Transverse colon (tissue), 4 donors: Measurements from ENCODE around the gene STAG1. TPM values are rescaled to one million over a fixed set of nuclear protein-coding genes. Genes with fewer than 3 reads are reported as not detected.
"Not testable (repeated sequence)": the region's sequence is repeated elsewhere in the genome, so short reads cannot be mapped to it uniquely, and the experiment has no call there.

Experiments
- DNase-seq: peaks from one replicate; pipeline ENCODE4 v3.0.0-alpha.2; 2019
- H3K27ac ChIP-seq, 4 donors: fragments of 200-600 bp; sonication (generic); 2 replicates each; pipeline ENCODE4 v1.5.1; 2016 to 2018; ENCODE audit warnings: inconsistent platforms in 4 of 4
- H3K27me3 ChIP-seq: fragments of 200-600 bp; sonication (generic); 2 replicates; pipeline ENCODE4 v1.5.1; 2017; ENCODE audit warnings: inconsistent platforms
- H3K36me3 ChIP-seq, 4 donors: fragments of 200-600 bp; sonication (generic); 2 replicates each; pipeline ENCODE4 v1.5.1; 2017 to 2019; ENCODE audit warnings: inconsistent platforms in 4 of 4
- H3K4me1 ChIP-seq, 4 donors: fragments of 200-600 bp; sonication (generic); 2 replicates each; pipeline ENCODE4 v1.5.1; 2017 to 2020; ENCODE audit warnings: inconsistent platforms in 4 of 4
- H3K4me3 ChIP-seq, 4 donors: fragments of 200-600 bp; sonication (generic); 1 replicate in 1 of 4; 2 replicates in 3 of 4; pipeline versions ENCODE4 v1.5.1 to v1.6.1; 2017 to 2019; ENCODE audit warnings: inconsistent platforms in 4 of 4
- H3K9me3 ChIP-seq, 2 donors: fragments of 200-600 bp; sonication (generic); 2 replicates each; pipeline ENCODE4 v1.5.1; 2017 to 2019; ENCODE audit warnings: inconsistent platforms in 2 of 2
- CTCF ChIP-seq, 5 experiments: fragments of 200-600 bp in 3 of 5; fragments of 450-650 bp in 2 of 5; sonication (generic) in 3 of 5; IDR thresholded peaks; 1 replicate in 2 of 5; 2 replicates in 3 of 5; pipeline ENCODE4 v1.5.1; 2016 to 2017; ENCODE audit warnings: antibody characterized with exemption in 5 of 5, inconsistent platforms in 3 of 5, mild to moderate bottlenecking in 2 of 5, moderate library complexity in 1 of 5
- EP300 ChIP-seq: sonication (generic); formaldehyde crosslinking; IDR thresholded peaks from one replicate; pipeline ENCODE4 v1.6.1; 2017; ENCODE audit warnings: antibody characterized with exemption, low read depth
- POLR2A ChIP-seq: fragments of 450-650 bp; IDR thresholded peaks from one replicate; pipeline ENCODE4 v1.6.1; 2016; ENCODE audit warnings: antibody characterized with exemption, mild to moderate bottlenecking, moderate library complexity
- POLR2AphosphoS5 ChIP-seq, 3 donors: sonication (generic); formaldehyde crosslinking; IDR thresholded peaks; one replicate each; pipeline ENCODE4 v1.6.1; 2016; ENCODE audit warnings: antibody characterized with exemption in 3 of 3
- WGBS, 2 donors: methylation state at CpG; one replicate each; pipeline ENCODE4 v1.1.5; 2018; ENCODE audit warnings: low coverage in 1 of 2; 5-methylcytosine and 5-hydroxymethylcytosine counted together
- in situ Hi-C, 4 donors: fragments of 200-750 bp; cut with MboI; loops; one replicate each; pipeline versions ENCODE4 v1.15.0 to v1.15.1; 2017; ENCODE audit warnings: low sequenced_read_pairs in 3 of 4, low pct_ligation_motif_present in 1 of 4, low pct_unique_long_range_greater_than_20kb in 1 of 4
- intact Hi-C: fragments of 100-400 bp; cut with DNase I; formaldehyde crosslinking; loops from one replicate; pipeline ENCODE4 v1.15.1; 2023; ENCODE audit warnings: low total_unique reads
- total RNA-seq, 4 donors: library from RNA; depleted of rRNA; stranded (reverse); fragments of >200 nt; gene quantifications; one replicate each; pipeline ENCODE4 v1.1.0, GENCODE V29; 2016

Gene STAG1
- total RNA-seq, 4 donors from 2014 or later, result 14.5 to 57.2 (median 42.2) TPM

GRCh38 chr3:136645915-136646314 lies 106.3 kb downstream of the STAG1 start:
- intact Hi-C loops, result no loop called here
- Histone ChIP-seq H3K27ac (no peak overlapping the region), H3K9me3 (no peaks in the 10 kb centered on the region), H3K4me3 (no peak overlapping the region), H3K4me1 (no peaks in the 10 kb centered on the region), H3K36me3 (no peaks in the 10 kb centered on the region), H3K27me3 (no peaks in the 10 kb centered on the region)
- no peak for DNase-seq
- in situ Hi-C loops, result no loop called here
- 85 to 100% methylated on average over 2 of the region's 2 CpGs for WGBS, 2 donors
- TF ChIP-seq EP300 (no peak), POLR2AphosphoS5 (IDR thresholded peaks at IDR 0.05) (no peak), POLR2A (no peak), CTCF (IDR thresholded peaks at IDR 0.05) (no peak)

GRCh38 chr3:136644212-136644611 lies 108.0 kb downstream of the STAG1 start:
- no peak for DNase-seq
- Histone ChIP-seq H3K36me3 (no peaks in the 10 kb centered on the region), H3K27ac (no peak overlapping the region), H3K9me3 (no peaks in the 10 kb centered on the region), H3K4me3 (no peak overlapping the region), H3K27me3 (no peaks in the 10 kb centered on the region), H3K4me1 (no peaks in the 10 kb centered on the region)
- intact Hi-C loops (no loop called here), in situ Hi-C loops (no loop called here)
- no peak for TF ChIP-seq POLR2AphosphoS5 (IDR thresholded peaks at IDR 0.05)
- no peak for TF ChIP-seq POLR2A
- 58 to 92% methylated on average over 1 of the region's 1 CpG for WGBS, 2 donors

- 93 to 100% methylated on average over 2 of the region's 2 CpGs for WGBS, 2 donors
- DNase-seq, H3K27me3 ChIP-seq, H3K36me3 ChIP-seq, H3K4me3 ChIP-seq, intact Hi-C loops, H3K9me3 ChIP-seq, H3K27ac ChIP-seq, in situ Hi-C loops, H3K4me1 ChIP-seq: not testable (repeated sequence)
Observed at GRCh38 chr3:136643380-136643779, 108.8 kb downstream of the STAG1 start.

- no peaks in the 10 kb centered on the region for H3K4me1 ChIP-seq
- no peak for DNase-seq
- no peaks in the 10 kb centered on the region for H3K27me3 ChIP-seq
- H3K27ac ChIP-seq, result no peak overlapping the region
- WGBS, 2 donors, result 88 to 94% methylated on average over 1 of the region's 1 CpG
- intact Hi-C loops (no loop called here), in situ Hi-C loops (no loop called here)
- H3K9me3 ChIP-seq, result no peaks in the 10 kb centered on the region
- H3K36me3 ChIP-seq, result no peaks in the 10 kb centered on the region
- no peak for TF ChIP-seq POLR2AphosphoS5 (IDR thresholded peaks at IDR 0.05)
- H3K4me3 ChIP-seq, result no peak overlapping the region
Observed at GRCh38 chr3:136642711-136643110, 109.5 kb downstream of the STAG1 start.

- Histone ChIP-seq H3K27me3 (no peaks in the 10 kb centered on the region), H3K27ac (no peak overlapping the region), H3K4me3 (no peak overlapping the region), H3K9me3 (no peaks in the 10 kb centered on the region), H3K4me1 (peaks cover 0 to 4% (median 2%) of the 10 kb centered on the region in 4 donors), H3K36me3 (no peaks in the 10 kb centered on the region)
- in situ Hi-C loops (no loop called here), intact Hi-C loops (no loop called here)
- no peak for DNase-seq
- 86 to 97% methylated on average over 1 of the region's 1 CpG for WGBS, 2 donors
- TF ChIP-seq EP300 (no peak), POLR2A (no peak), CTCF (IDR thresholded peaks at IDR 0.05) (no peak), POLR2AphosphoS5 (IDR thresholded peaks at IDR 0.05) (no peak)
Observed at GRCh38 chr3:136639069-136639468, 113.1 kb downstream of the STAG1 start.

GRCh38 chr3:136637176-136637575 lies 115.0 kb downstream of the STAG1 start:
- in situ Hi-C loops, result no loop called here
- TF ChIP-seq POLR2A, result no peak
- no peak for TF ChIP-seq POLR2AphosphoS5 (IDR thresholded peaks at IDR 0.05)
- no peak for TF ChIP-seq CTCF (IDR thresholded peaks at IDR 0.05)
- TF ChIP-seq EP300, result no peak
- WGBS, 2 donors, result 71 to 74% methylated on average over 2 of the region's 2 CpGs

More at GRCh38 chr3:136637176-136637575, 115.0 kb downstream of the STAG1 start:
- DNase-seq, result no peak
- H3K4me1 ChIP-seq, result peaks cover 0 to 14% (median 11%) of the 10 kb centered on the region in 4 donors
- intact Hi-C loops, result no loop called here
- H3K9me3 ChIP-seq, result no peaks in the 10 kb centered on the region
- no peaks in the 10 kb centered on the region for H3K27me3 ChIP-seq
- no peaks in the 10 kb centered on the region for H3K36me3 ChIP-seq
- no peak overlapping the region for H3K27ac ChIP-seq
- H3K4me3 ChIP-seq, result no peak overlapping the region
